Germinal center (tissue), 1 donor: ENCODE data around the gene GAS2L1.

Experiments used
- DNase-seq: peaks from one replicate; pipeline ENCODE4 v3.0.0; 2012; ENCODE audit warnings: mixed read lengths, low spot score

GAS2L1 gene

DNA sequence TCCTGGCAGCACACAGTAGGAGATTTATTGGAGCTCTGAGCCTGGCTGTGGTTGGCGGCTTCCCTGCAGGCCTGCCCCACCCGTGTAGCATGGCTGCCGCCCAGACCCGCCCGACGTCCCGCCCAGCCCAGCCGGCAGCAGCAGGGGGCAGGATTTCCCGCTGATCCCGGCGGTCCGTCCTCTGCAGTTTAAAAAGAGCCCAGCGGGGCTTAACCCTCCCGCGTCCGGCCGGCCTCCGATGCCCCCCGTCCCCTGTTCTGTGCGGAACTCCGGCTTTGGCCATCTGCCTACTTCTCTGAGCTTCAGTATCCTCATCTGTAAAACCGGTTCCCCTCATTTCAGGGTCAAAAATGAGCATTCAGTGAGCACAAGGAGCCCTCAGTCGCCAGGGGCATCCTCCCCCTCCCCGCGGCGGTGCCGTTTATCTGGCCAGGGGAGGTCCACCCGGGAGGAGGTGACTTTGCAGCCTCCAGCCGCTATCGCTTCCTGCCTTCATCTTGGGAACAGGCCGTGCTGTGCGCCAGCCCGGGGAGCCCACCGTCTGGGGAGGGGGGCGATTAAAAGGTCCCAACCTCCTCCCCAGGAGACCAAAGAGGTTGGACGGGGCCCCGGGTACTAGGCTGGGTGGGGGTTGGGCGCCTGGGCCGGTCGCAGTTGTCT is at the start of gene GAS2L1:
Gene GAS2L1 (plus strand): TSS at position 476 of the 660 bp plus-strand sequence. CDS start 1,456 bp downstream, outside the sequence.
- DNase-seq, result peak; percentile 57

GRCh38 chr22:29257751-29258181 is 48.7 kb upstream of the GAS2L1 start:
- no peak for DNase-seq

- no peak for DNase-seq
Measured at GRCh38 chr22:29258407-29259252, 47.8 kb upstream of the GAS2L1 start.

DNA sequence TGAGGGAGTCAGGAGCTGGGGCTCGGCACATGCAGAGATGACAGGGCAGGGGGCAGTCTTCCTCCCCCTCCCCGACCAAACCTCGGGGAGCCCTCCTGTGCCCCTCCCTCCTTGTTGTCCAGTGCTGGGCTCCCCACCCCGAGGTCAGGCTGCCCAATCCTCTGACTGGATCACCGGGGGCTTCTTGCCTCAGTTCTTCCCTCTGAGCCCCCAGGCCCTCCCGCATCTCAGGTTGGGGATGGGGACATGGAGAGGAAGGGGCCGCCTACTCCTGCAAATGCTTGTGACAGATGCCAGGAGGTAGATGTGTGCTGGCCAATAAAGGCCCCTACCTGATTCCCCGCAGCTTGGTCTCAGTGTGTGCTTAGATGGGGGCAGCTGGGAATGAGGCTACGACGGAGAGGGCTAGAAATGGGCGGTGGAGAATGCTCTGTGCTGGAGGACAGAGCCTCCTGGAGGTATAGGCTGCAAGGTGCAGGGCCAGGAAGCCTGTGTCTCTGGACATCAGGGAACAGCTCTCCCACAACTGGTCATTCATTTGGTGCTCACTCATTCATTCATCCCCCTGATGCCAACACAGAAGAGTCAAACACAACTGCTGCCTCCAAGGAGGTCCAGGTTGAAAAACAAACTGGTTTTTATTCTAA is 47.1 kb upstream of the GAS2L1 start:
- no peak for DNase-seq

DNA sequence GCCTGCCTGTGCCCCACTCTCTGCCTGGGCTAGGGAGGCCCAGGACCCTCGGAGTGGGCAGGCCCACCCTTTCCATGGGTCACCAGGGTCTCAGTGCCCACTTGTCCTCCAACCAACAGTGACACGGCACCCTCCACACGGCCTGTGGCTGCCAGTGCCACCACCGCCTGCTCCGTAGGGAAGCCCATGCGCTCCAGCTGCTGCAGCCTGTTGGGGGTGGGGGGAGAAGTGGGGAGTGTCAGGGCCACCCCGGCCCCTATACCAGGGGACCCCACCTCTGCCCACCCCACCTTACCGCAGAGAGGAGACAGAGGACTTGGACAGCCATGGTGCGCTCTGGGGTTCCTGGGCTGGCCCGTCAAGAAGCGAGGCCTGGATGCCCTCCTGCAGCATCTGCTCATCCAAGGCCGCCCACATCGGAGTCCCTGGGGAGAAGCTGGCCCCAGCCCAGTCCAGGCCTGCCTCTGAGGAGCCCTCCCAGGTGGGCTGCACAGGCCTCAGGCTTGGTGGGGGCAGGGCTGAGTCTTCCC is 46.4 kb upstream of the GAS2L1 start:
- no peak for DNase-seq

- no peak for DNase-seq
Measured at GRCh38 chr22:29260601-29261315, 45.7 kb upstream of the GAS2L1 start.

DNA sequence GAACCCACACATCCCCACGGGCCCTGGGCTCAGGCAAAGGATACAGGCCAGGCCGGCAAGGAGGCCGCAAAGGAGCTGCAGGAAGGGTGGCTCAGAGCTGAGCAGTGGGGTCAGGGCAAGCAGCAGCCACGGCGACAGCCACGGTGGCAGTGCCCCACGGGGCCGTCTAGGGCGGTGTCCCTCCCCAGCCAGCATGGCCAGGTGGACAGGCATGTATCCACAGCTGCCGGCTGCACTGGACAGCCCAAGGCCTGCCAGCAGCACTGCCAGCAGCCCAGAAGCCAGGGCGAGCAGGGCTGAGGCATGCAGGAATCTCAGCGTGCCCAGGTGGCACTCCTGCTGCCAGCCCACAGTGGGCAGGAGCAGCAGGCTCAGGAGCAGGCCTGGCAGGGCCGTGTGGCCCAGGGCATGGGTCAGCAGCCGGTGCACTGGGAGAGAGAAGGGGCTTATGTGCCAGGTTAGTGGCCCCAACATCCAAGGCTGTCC is 42.6 kb upstream of the GAS2L1 start:
- no peak for DNase-seq

GRCh38 chr22:29265305-29265704 is 41.1 kb upstream of the GAS2L1 start:
- no peak for DNase-seq

GRCh38 chr22:29265929-29266328 is 40.5 kb upstream of the GAS2L1 start:
- no peak for DNase-seq

DNA sequence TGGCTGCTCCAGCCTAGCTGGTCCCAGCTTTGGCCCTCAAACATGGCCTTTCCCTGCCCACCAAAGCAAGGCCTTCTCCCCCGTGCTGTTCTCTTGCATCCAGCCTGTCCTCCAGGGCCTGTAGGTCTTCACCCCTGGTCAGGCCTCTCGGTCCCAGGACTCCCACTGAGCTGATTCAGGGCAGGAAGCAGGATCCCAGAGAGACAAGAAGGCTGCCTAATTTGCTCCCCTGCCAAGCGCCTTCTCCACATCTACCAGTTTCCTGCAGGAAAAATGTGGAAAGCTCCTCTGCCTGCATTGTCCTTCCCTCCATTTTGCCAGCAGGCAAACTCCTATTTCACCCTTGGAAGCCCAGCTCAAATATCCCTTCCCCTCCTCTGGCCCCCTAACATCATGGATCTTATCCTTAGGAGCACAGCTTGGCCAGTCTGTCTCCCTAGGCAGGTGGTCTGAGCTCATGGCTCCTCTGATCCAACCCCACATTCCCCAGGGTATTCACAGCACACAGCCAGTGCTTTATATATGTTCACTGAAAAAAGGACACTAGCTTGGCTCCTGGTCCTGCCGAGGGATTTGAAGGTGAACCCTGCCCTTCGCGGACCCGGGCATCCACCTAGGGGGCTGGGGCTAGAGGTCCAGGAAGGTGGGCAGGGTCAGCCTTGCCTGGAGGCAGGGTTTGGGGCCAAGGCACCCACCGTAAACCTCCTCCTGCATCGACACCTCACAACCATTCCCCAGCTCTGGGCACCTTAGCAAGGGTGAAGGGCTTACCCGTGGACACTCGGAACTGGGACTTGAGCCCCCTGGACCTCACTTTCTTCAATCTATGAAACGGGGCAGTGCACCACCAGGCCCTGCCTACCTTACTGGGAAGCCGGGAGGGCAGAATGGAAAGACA is 39.6 kb upstream of the GAS2L1 start:
- no peak for DNase-seq

DNA sequence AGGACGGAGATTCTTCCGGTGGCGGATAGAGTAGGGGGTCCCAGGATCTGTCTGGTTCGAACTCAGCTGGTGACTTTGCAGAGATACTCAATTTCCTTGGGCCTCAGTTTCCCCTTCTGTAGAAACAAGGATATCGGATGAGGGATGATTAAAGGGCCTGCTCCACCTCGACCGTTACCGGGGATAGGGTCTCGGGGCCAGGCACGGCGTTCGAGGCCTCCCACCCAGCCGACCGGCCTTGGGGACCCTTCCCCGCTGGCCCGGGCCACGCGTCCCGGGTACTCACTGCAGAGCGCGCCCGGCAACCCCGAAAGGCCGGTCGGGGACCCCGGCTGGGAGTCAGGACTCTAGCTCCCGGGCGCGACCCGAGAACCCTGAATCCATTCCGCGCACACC is 39.0 kb upstream of the GAS2L1 start:
- DNase-seq, result no peak

DNA sequence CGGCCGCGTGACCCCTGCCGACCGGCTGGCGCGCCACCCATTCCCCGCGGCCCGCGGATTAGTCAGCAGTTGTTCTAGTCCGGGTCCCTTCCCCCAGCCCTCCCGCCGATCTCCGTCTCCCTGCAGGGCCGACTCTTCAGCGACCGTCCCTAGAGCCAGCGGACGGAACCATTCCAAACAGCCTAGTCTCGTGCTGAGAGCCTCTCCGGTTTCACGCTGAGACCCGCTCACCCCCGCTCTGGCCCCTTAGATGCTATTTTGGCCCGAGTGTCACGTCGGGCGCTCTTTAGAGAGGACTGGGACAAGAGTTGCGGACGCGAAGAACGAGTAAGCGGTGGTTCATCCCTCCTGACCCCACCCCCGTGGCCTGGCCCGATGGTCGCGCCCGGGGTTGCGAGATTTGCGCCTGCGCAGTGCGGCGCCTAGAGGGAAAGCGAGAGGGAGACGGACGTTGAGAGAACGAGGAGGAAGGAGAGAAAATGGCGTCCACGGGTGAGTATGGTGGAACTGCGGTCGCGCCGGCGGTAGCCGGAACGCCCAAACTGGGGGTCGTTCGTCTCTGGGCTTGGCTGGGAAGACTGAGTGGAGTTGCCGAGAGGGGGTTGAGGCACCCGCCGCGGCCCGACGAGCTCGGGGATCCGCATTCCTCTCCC is 38.5 kb upstream of the GAS2L1 start, which contains the start of the genes EWSR1 and RHBDD3:
Gene EWSR1 (plus strand): TSS at position 411 of the 653 bp plus-strand sequence. CDS start 69 bp downstream, at position 480.
Gene RHBDD3 (minus strand): TSS at position 124 of the 653 bp plus-strand sequence. CDS start 2,355 bp downstream, outside the sequence.
- peak; percentile 92 for DNase-seq

DNA sequence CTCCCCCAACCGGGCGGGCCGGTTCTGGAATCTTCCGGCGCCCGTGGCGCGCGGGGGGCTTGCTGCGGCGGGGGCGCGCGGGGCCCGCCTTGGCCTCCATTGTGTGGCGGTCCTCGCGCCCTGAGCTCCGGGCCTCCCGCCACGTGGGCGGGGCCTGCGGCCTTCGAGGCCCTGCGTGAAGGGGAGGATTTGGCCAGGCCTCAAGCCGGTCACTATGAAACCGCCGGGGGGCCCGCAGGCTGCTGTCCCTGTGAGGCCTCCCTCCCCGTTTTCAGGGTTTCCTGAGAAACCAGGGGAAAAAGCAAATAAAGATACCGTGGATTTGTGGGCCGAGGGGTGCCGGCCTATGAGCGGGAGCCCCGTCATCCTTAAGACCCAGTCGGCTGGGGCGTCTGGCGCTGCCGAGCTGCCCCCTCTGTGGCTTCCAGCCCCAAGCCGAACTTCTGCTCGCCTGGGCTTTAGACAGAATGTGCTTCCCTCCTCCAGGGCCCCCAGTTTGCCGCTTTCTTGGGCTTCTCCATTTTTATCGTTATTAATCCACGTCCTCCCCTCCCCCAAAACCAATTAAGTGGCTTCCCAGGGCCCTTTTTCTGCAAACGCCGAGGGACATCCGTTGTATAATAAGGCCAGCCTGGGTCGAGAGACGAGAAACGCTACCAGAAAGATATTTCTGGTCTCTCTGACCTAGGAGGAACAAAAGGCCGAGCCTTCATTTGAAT is 37.8 kb upstream of the GAS2L1 start:
- DNase-seq, result peak; percentile 23

DNA sequence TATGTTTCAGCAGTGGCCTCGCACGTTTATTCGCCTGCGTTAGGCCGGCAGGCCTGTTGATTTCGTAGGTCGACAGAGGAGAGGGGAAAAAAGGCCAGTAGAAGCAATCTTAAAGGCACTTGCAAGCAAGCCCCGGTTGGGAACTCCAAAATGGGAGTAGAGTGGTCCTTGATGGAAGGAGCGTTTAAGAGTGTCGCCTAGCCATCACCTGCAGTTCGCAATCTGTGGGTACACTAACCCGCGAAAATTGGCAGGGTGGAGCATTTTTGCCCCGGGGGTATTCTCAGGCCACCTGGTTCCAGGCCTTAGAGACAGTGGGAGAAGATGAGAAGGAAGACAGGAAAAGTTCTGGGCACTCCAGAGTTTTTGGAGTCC is 37.2 kb upstream of the GAS2L1 start:
- DNase-seq, result no peak

GRCh38 chr22:29269731-29270474 is 36.5 kb upstream of the GAS2L1 start:
- DNase-seq, result no peak

GRCh38 chr22:29270475-29271271 is 35.8 kb upstream of the GAS2L1 start:
- no peak for DNase-seq

DNA sequence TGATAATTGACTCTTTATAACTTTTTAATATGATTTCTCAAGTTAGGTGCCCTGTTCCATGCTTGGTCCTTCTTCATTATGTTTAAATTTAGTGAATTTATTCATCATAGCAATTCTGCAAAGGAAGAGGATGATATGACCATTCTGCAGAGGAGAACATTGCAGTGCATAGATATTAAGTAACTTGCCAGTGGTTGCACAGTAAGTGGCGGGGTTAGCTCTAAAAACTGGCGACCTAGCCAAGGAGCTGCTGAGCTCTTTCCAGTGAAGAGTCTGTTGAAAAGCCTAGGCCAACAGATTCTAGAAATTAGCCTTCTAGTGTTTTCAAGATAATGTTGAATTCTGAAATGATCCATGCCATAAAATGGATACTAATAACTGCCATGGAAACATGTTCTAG is 33.8 kb upstream of the GAS2L1 start:
- DNase-seq, result no peak

GRCh38 chr22:29275167-29275566 is 31.3 kb upstream of the GAS2L1 start:
- no peak for DNase-seq
